Stimulated activated CD4-positive, alpha-beta T cell treated with anti-CD3 and anti-CD28 coated beads, Interleukin-4, amount 100 ng/mL, for 1 hour (primary cell): Measurements from ENCODE around the gene SFMBT1.

Experiments
- DNase-seq: peaks from one replicate; pipeline ENCODE4 v3.0.0-alpha.2; 2020

Gene SFMBT1

GRCh38 chr3:53045518-53046170 lies at the start of gene SFMBT1:
SFMBT1 (minus strand) TSS chr3:53046073; CDS start chr3:52969128, 76,945 bp downstream.
- DNase-seq, result peak; percentile 79

GRCh38 chr3:53092942-53093341 lies 47.1 kb upstream of the SFMBT1 start:
- no peak for DNase-seq

- DNase-seq, result no peak
Measured at GRCh38 chr3:53092216-53092615, 46.3 kb upstream of the SFMBT1 start.

GRCh38 chr3:53091011-53091410 lies 45.1 kb upstream of the SFMBT1 start:
- no peak for DNase-seq

GRCh38 chr3:53089511-53089910 lies 43.6 kb upstream of the SFMBT1 start:
- no peak for DNase-seq

- no peak for DNase-seq
Measured at GRCh38 chr3:53085476-53085875, 39.6 kb upstream of the SFMBT1 start.

- DNase-seq, result no peak
Measured at GRCh38 chr3:53084310-53085001, 38.6 kb upstream of the SFMBT1 start.

- DNase-seq, result no peak
Measured at GRCh38 chr3:53083949-53084309, 38.1 kb upstream of the SFMBT1 start.

- no peak for DNase-seq
Measured at GRCh38 chr3:53083521-53083920, 37.6 kb upstream of the SFMBT1 start.

- no peak for DNase-seq
Measured at GRCh38 chr3:53082736-53083135, 36.9 kb upstream of the SFMBT1 start.

- DNase-seq, result no peak
Measured at GRCh38 chr3:53081318-53081717, 35.4 kb upstream of the SFMBT1 start.

GRCh38 chr3:53080612-53081205 lies 34.8 kb upstream of the SFMBT1 start:
- no peak for DNase-seq

- no peak for DNase-seq
Measured at GRCh38 chr3:53079791-53080555, 34.1 kb upstream of the SFMBT1 start.

- no peak for DNase-seq
Measured at GRCh38 chr3:53079147-53079546, 33.3 kb upstream of the SFMBT1 start.

GRCh38 chr3:53078656-53079055 lies 32.8 kb upstream of the SFMBT1 start:
- DNase-seq, result no peak

GRCh38 chr3:53077476-53078220 lies 31.8 kb upstream of the SFMBT1 start:
- no peak for DNase-seq

GRCh38 chr3:53075743-53076140 lies 29.9 kb upstream of the SFMBT1 start:
- DNase-seq, result no peak

GRCh38 chr3:53074761-53075742 lies 29.2 kb upstream of the SFMBT1 start:
- DNase-seq, result no peak

GRCh38 chr3:53074366-53074696 lies 28.5 kb upstream of the SFMBT1 start:
- DNase-seq, result no peak

- DNase-seq, result no peak
Measured at GRCh38 chr3:53073553-53074365, 27.9 kb upstream of the SFMBT1 start.
